HG03097 (cell line): ENCODE results near the gene ZNF215.
"Not testable (repeated sequence)": the region's sequence is repeated elsewhere in the genome, so short reads cannot be mapped to it uniquely, and the experiment has no call there.

Experiments
- ATAC-seq: cut with Tn5 transposase; IDR thresholded peaks from one replicate; pipeline ENCODE4 v1.9.1; 2021; ENCODE audit not compliant: unreplicated experiment, low FRiP score

Gene ZNF215

DNA sequence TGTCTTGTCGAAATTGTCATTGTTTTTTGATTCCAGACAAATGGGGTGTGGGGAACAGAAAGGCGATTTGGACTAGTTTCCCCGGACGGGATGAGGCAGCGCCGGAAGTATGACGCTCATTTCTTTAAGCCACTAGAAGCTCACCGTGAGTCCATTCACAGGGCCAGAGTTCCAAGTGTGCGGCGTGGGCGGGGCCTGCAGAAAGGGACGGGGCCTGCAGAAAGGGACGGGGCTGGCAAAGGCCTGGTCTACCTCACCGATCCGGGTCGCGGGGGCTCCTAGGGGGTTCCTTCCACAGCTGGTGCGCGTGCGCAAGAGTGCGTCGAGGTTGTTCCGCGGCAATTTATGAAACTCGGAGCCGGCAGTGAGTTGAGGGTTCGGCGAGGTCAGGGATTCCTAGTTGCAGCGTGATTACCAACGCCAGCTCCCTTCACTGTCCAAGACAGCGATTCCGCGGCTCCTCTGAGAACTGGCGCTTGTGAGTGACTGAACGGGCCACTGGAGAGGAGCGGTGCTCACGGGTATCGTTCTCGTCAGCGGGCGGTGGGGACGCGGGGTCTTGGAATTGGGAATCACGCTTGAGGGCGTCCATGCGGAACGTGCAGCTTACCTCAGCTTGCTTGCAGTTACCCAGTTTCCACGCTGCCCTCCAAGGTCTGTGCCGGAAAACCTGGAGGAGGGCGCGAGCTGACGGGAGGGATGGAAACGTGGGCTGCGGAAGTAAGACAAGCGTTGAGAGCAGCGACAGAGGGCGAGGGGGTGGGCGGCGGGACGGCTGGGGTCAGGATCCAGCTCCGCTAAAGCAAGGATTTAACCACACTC is at the start of gene ZNF215:
Gene ZNF215, plus strand, starts transcription at position 219 of the 822 bp plus-strand sequence. CDS start 5,847 bp downstream, outside the sequence.
- peak; percentile 54 for ATAC-seq

- no peak for ATAC-seq
These were observed 49.3 kb upstream of the ZNF215 start for GRCh38 chr11:6876914-6877313.

DNA sequence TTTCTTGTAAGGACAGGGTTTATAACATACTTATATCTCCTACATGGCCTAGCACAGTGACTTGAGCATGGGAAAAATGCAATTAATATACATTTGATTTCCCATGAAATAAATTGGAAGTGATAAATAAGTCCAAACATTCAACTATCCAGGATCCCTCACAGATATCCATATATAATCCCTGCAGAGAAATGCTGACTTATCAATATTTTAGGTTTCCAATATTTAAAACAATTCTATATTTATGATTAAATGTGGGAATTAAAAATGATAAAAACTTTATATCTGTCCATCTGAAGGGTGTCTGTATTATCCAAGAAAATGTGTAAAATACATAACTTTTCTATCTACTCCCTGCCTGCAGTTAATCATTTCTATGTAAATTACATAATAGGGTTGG is 43.5 kb upstream of the ZNF215 start:
- ATAC-seq: no peak

DNA sequence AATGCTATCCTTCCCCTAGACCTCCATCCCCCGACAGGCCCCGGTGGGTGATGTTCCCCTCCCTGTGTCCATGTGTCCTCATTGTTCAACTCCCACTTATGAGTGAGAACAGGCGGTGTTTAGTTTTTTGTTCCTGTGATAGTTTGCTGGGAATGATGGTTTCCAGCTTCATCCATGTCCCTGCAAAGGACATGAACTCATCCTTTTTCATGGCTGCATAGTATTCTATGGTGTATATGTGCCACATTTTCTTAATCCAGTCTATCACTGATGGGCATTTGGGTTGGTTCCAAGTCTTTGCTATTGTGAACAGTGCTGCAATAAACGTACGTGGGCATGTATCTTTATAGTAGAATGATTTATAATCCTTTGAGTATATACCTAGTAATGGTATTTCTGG is 38.5 kb upstream of the ZNF215 start:
- ATAC-seq: not testable (repeated sequence)

- ATAC-seq: no peak
These were observed 37.4 kb upstream of the ZNF215 start for GRCh38 chr11:6888830-6889229.

GRCh38 chr11:6889835-6890234 is 36.4 kb upstream of the ZNF215 start:
- ATAC-seq: no peak

DNA sequence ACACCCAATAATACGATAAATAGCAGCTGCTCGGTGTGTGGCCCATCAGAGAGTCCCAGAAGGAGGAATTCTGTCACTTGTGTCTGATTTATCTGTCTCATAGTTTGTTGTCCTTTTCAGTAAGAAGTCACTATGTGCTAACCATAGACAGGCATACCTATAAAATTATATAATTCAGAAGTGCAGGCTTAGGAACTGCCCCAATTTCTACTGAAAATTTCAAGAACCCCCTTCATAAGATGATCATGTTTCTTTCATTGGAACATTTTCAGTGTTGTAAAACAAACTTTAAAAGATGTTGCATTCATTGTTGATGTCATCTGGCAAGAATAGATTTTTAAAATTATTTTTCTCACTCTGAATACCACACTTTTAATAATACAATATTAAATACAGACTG is 33.8 kb upstream of the ZNF215 start, which contains the start of gene OR2D2:
Gene OR2D2, minus strand, starts transcription at position 101 of the 400 bp plus-strand sequence. Its CDS starts 0 bp downstream, at position 101.
- ATAC-seq: no peak

DNA sequence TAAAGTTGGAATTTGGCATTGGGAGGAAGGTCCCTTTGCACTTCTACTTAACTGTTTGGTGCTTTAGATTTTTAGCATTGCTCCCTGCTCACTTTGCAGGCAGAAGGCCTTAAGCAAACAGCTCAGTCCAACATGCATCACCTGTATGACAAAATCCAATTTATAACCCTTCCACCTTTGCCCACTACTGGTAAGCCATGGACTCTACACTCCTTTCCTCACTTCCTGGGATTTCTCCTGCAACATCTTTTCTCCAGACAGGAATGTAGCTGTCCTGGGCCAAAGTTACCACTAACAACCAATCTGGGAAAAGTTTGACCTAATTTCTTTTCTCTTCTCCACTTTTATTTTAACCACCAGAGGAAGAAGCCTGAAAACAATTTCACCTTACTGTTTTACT is 32.1 kb upstream of the ZNF215 start:
- no peak for ATAC-seq

- ATAC-seq: peak; percentile 90
These were observed 31.2 kb upstream of the ZNF215 start for GRCh38 chr11:6895010-6895409.

GRCh38 chr11:6898911-6899310 is 27.3 kb upstream of the ZNF215 start:
- ATAC-seq: no peak

DNA sequence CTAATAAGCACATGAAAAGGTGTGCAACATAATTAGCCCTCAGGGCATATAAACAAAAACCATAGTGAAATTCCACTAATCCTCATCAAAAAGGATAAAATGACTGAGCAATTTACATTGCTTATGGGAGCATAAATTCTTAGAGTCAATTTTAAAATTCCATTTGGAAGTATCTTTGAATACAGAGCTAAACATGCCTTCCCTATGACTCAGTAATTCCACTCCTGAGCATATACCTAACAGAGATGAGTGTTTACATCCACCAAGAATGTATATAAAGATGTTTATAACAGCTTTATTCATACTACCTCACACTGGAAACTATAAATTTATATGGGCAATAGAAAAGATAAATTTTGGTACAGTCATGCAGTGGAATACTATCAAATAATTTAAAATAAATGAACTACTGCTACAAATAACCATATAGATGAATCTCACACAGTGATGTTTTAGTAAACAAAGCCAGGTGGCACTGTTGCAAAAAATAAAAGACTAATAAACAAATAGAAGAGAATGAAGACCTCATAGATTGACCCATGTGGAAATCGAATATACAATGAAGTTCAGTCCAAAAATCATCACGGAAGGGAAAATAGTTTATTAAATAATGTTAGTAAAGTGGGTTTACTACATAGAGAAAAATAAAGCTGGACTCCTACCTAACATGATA is 25.8 kb upstream of the ZNF215 start:
- no peak for ATAC-seq

- ATAC-seq: not testable (repeated sequence)
These were observed 21.4 kb upstream of the ZNF215 start for GRCh38 chr11:6904804-6905203.

- no peak for ATAC-seq
These were observed 14.8 kb upstream of the ZNF215 start for GRCh38 chr11:6911378-6911777.

DNA sequence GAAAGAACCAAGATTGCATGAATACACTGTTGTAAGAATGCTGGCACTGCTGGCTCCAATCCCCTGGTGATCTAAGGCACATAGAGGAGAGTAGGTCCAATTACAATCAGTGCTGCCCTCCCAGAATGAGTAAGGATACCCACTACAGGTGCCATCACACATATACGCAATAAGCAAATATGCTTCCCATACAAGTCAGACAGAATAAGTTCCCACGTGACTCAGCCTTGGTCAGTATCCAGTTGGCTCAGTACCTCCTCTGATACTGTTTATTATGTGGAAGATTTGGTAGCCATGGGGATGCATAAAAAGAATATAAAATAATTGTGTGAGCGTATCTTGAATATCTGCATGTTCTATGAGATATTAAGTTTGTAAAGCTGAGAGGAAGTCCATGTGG is 14.3 kb upstream of the ZNF215 start:
- no peak for ATAC-seq

DNA sequence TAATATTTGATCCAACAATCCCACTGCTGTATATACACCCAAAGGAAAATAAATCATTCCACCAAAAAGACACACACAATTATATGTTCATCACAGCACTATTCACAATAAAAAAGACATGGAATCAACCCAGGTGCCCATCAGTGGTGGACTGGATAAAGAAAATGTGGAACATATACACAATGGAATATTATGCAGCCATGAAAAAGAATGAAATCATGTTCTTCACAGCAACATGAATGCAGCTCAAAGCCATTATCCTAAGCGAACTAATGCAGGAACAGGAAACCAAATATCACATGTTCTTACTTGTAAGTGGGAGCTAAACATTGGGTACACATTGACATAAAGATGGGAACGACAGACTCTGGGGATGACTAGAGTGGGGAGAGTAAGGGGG is 6.5 kb upstream of the ZNF215 start:
- ATAC-seq: no peak

DNA sequence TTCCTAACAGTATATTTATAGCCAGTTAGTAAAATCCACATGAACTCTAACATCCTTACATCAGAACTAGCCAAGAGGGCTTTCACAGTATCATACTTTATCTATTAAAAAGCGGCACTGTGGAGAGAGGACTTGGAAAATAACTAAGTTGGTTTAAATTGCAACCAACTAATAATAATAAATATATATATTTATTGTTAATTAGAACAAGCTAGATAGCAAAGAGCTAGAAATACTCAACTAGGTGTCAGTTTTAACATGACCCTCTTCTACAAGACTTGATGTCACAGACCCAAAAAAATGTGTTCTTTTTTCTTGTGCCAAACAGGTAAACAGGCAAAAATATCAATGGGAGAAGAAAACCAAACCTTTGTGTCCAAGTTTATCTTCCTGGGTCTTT is 5.5 kb upstream of the ZNF215 start, which contains the start of gene OR2D3:
Gene OR2D3, plus strand, starts transcription at position 301 of the 400 bp plus-strand sequence. Its CDS starts 0 bp downstream, at position 301.
- ATAC-seq: no peak

- no peak for ATAC-seq
These were observed 1.1 kb upstream of the ZNF215 start for GRCh38 chr11:6925007-6925577.

DNA sequence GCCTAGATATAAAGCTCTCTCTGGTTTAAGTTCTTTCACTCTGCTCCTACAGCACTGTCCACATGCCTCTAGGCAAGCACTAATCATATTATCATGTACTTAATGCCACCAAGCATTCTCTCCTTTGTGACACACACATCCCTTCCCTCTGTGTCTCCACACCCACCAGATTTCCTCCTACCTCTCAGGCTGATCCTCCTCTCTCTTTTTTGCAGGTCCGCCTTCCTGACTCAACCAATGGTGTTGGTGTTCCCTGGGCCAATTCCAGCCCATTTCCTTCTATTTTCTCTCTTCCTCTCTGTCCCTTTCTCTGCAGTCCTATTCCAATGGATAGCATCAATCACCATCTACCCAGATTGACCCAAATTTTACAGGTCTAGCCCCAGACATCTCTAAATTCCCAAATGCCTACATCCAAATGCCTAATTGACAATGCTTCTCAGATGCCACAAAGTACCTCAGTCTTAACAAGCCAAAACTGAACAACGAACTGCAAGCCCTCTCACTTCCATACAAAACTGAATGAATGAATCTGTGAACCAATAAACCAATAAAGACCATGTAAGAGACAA is 504 bp upstream of the ZNF215 start:
- peak; percentile 4 for ATAC-seq

GRCh38 chr11:6927030-6927617 is 898 bp downstream of the ZNF215 start:
- ATAC-seq: peak; percentile 50

DNA sequence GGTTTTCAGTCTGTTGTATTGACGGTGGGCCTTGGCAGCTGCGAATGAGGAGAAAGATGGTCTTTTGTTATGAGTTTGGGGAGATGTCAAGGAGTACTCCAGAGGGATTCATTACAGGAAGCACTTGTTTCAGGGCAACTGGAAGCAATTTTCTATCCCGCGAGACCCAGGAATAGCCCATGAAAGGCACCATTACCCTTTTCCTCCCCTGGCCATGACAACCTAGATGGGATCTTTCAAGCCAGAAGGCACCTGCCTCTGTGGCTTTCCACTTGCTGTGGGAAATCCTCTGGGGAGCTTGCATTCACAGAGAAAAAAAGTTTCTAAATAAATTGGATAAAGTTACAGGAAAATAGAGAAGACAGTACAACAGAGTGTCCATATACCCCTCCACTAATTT is 2.7 kb downstream of the ZNF215 start:
- no peak for ATAC-seq
